Osteoblast (primary cell): ENCODE measurements around the gene ANTXR1. TPM values are rescaled to one million over a fixed set of nuclear protein-coding genes. Genes with fewer than 3 reads are reported as not detected.

Source experiments
- DNase-seq: peaks from one replicate; pipeline ENCODE4 v3.0.0; 2011; ENCODE audit warnings: low spot score, mixed read lengths; ENCODE audit not compliant: insufficient read length; ENCODE audit errors: missing footprints
- H2AFZ ChIP-seq: 2 replicates; pipeline ENCODE4 v1.6.0; 2011; ENCODE audit warnings: mild to moderate bottlenecking, low read length
- H3K27ac ChIP-seq: 2 replicates; pipeline ENCODE4 v1.5.1; 2011; ENCODE audit warnings: mild to moderate bottlenecking, low read depth, low read length, moderate library complexity
- H3K27me3 ChIP-seq: 2 replicates; pipeline ENCODE4 v1.6.0; 2012; ENCODE audit warnings: mild to moderate bottlenecking, control low read depth, inconsistent platforms, low read length, moderate library complexity; ENCODE audit not compliant: insufficient read depth
- H3K36me3 ChIP-seq: 2 replicates; pipeline ENCODE4 v1.5.1; 2011; ENCODE audit warnings: mild to moderate bottlenecking, low read length, control low read depth, moderate library complexity; ENCODE audit not compliant: insufficient read depth
- H3K4me1 ChIP-seq: 2 replicates; pipeline ENCODE4 v1.5.1; 2011; ENCODE audit warnings: mild to moderate bottlenecking, low read length, control low read depth, moderate library complexity; ENCODE audit not compliant: insufficient read depth
- H3K4me2 ChIP-seq: 2 replicates; pipeline ENCODE4 v1.6.0; 2011; ENCODE audit warnings: mild to moderate bottlenecking, low read length; ENCODE audit not compliant: insufficient read depth
- H3K4me3 ChIP-seq: fragments of 200-600 bp; sonication (generic); 3 replicates; pipeline ENCODE4 v1.5.1; 2012; ENCODE audit warnings: mild to moderate bottlenecking, low read length, inconsistent platforms; ENCODE audit not compliant: insufficient read depth
- H3K79me2 ChIP-seq: 2 replicates; pipeline ENCODE4 v1.6.0; 2012; ENCODE audit warnings: mild to moderate bottlenecking, low read length, control low read depth, inconsistent platforms; ENCODE audit not compliant: insufficient read depth
- H3K9me3 ChIP-seq: 2 replicates; pipeline ENCODE4 v1.5.1; 2011; ENCODE audit warnings: low read depth, low read length, control low read depth
- H4K20me1 ChIP-seq: 2 replicates; pipeline ENCODE4 v1.6.0; 2012; ENCODE audit warnings: mild to moderate bottlenecking, low read length, control low read depth; ENCODE audit not compliant: insufficient read depth
- total RNA-seq: library from RNA; depleted of rRNA; stranded (reverse); fragments of >200 nt; gene quantifications from 2 replicates; pipeline ENCODE4 v1.2.3, GENCODE V29; 2012
- TF ChIP-seq, protein P1 (sequence below): IDR thresholded peaks from 2 replicates; pipeline ENCODE4 v1.5.1; 2011; ENCODE audit warnings: mild to moderate bottlenecking, low read depth, low read length, moderate library complexity; ENCODE audit errors: extremely low read depth

Gene ANTXR1
- total RNA-seq, 1 donor = 123 TPM

DNA sequence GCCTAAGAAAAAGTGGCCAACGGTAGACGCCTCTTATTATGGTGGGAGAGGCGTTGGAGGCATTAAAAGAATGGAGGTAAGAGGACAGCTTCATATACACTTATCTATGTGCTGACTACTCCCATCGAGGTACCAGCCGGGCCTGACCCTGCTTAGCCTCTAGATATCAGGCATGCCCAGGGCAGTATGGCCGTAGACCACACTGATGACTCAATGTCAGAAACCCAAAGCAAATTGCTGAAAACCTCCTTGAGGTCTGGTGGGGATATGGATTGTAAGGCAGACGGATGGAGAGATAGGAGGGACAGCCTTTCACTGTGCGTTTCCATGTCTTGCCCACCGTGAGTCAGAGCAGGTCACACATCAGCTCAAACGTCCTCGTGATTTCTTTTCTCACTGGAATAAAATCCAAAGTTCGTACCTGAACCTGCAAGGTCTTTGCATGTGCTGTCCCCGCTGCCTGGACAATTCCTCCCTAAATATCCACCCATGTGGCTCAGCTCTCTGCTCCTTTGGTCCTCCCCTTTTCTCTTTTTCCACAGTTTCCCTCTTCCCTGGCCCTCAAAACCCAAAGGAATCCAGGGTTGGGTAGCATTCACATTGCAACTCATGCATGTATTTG lies 168.9 kb downstream of the ANTXR1 start:
- Histone ChIP-seq H2AFZ (no peak overlapping the region), H3K27me3 (no peaks in the 10 kb centered on the region), H3K4me2 (no peak overlapping the region), H3K9me3 (no peaks in the 10 kb centered on the region), H3K79me2 (no peaks in the 10 kb centered on the region), H3K27ac (peak overlapping the region; percentile 7), H3K36me3 (peaks cover 34% of the 10 kb centered on the region), H3K4me3 (no peak overlapping the region), H3K4me1 (peaks cover 28% of the 10 kb centered on the region), H4K20me1 (no peaks in the 10 kb centered on the region)
- DNase-seq = no peak
- TF ChIP-seq, protein P1, sequence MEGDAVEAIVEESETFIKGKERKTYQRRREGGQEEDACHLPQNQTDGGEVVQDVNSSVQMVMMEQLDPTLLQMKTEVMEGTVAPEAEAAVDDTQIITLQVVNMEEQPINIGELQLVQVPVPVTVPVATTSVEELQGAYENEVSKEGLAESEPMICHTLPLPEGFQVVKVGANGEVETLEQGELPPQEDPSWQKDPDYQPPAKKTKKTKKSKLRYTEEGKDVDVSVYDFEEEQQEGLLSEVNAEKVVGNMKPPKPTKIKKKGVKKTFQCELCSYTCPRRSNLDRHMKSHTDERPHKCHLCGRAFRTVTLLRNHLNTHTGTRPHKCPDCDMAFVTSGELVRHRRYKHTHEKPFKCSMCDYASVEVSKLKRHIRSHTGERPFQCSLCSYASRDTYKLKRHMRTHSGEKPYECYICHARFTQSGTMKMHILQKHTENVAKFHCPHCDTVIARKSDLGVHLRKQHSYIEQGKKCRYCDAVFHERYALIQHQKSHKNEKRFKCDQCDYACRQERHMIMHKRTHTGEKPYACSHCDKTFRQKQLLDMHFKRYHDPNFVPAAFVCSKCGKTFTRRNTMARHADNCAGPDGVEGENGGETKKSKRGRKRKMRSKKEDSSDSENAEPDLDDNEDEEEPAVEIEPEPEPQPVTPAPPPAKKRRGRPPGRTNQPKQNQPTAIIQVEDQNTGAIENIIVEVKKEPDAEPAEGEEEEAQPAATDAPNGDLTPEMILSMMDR = no peak

DNA sequence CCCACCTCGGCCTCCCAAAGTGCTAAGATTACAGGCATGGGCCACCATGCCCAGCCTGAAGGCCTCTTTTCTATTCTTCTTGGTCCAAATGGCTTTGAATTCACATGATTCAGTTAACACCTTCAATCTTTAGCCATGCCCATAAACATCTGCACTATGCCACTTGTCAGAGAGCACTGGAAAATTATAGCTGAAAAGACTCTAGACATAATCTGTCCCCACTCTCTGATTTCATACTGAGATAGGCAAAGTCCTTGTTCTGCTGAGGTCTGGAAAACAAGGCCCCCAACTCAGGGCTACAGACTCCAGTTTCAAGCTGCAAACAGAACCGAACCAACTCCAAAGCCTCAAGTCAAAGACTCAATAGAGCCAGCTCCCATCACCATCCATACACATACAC lies 170.7 kb downstream of the ANTXR1 start:
- Histone ChIP-seq H3K36me3 (peaks cover 36% of the 10 kb centered on the region), H3K4me1 (peaks cover 20% of the 10 kb centered on the region), H3K9me3 (no peaks in the 10 kb centered on the region)

DNA sequence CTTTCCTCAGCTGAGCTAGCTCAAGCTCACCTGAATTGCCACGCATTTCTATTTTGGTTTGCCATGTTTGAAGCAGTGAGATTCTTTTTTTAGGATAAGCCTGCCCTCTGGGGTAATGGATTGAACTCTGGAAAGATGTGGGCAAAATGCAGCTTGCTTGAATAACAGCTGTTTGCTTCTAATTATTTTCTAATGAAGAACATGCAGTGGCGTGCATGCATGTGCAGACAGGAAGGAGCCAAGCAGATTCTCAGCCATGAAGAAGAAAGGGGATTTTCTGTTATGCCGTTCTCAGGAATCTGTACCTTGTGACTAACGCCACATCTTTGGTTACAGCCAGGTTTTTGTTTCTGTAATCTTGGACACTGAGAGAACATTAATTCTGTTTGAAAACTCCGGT lies 171.2 kb downstream of the ANTXR1 start:
- Histone ChIP-seq H2AFZ (no peak overlapping the region), H3K27me3 (no peaks in the 10 kb centered on the region), H3K4me1 (peaks cover 20% of the 10 kb centered on the region), H3K4me3 (no peak overlapping the region), H3K9me3 (no peaks in the 10 kb centered on the region), H3K4me2 (no peak overlapping the region), H4K20me1 (no peaks in the 10 kb centered on the region), H3K36me3 (peaks cover 39% of the 10 kb centered on the region), H3K79me2 (no peaks in the 10 kb centered on the region), H3K27ac (no peak overlapping the region)
- no peak for DNase-seq
- TF ChIP-seq, protein P1 = no peak

More for the DNA sequence above, 170.7 kb downstream of the ANTXR1 start:
- H4K20me1 ChIP-seq = no peaks in the 10 kb centered on the region
- TF ChIP-seq, protein P1 = no peak
- no peaks in the 10 kb centered on the region for H3K27me3 ChIP-seq
- H3K4me2 ChIP-seq = no peak overlapping the region
- no peak overlapping the region for H3K4me3 ChIP-seq
- H3K79me2 ChIP-seq = no peaks in the 10 kb centered on the region
- peak; percentile 48 for DNase-seq
- H2AFZ ChIP-seq = no peak overlapping the region
- no peak overlapping the region for H3K27ac ChIP-seq

DNA sequence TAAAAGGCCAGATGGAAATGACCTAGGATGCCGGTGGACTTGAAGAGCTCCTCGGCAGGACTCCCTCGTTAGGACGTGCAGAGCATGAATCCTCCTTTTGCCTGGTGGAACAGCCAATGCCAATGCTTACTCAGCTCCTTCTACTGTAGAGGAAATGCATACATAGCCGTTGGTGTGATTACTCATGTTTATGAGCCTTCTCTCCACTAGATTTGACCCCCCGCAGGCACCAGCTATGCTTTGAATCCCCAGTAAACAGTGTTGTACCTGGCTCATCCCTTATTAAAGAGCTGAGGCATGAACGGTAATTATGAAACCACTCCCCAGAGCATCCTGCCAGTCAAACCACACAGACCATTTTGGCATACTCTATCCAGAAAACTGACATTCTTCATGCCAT lies 172.8 kb downstream of the ANTXR1 start:
- peak overlapping the region; percentile 34 for H3K27ac ChIP-seq
- no peaks in the 10 kb centered on the region for H3K79me2 ChIP-seq
- no peaks in the 10 kb centered on the region for H3K27me3 ChIP-seq
- peaks cover 25% of the 10 kb centered on the region for H3K4me1 ChIP-seq
- H3K36me3 ChIP-seq = peaks cover 40% of the 10 kb centered on the region
- no peaks in the 10 kb centered on the region for H4K20me1 ChIP-seq
- no peaks in the 10 kb centered on the region for H3K9me3 ChIP-seq
- DNase-seq = peak; percentile 88
- H2AFZ ChIP-seq = no peak overlapping the region
- H3K4me2 ChIP-seq = peak overlapping the region; percentile 6
- TF ChIP-seq, protein P1 = no peak
- no peak overlapping the region for H3K4me3 ChIP-seq
